ENCODE results near the gene POC1B.

POC1B gene

DNA sequence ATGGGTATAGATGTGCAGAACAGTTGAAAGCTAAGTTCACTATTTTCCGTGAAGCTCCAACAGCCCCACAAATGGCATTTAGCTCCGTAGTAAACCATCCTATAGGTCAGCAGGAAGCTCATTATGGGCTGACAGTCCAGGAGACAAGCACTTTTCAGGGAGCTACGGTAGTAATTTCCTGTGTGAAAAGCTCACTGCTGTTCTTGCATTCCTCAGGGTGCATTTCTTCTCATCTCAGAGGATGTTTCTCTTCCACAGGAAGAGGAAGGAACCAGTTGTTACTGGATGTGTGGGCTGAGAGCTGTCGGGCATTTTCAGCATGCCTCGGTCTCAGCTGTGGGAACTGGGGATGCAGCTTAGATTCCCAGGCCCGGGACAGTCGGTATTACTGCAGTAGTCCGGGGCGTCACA is 74.0 kb downstream of the POC1B start:
- TF ChIP-seq CTCF (IDR thresholded peaks at IDR 0.05; ENCODE audit: extremely low read depth, insufficient read depth, missing control alignments), result no peak
- no peak for DNase-seq (ENCODE audit: low spot score)
- in situ Hi-C loops (cut with MboI; ENCODE audit: low pct_unique_long_range_greater_than_20kb, low sequenced_read_pairs, unreplicated experiment), result no loop called here

DNA sequence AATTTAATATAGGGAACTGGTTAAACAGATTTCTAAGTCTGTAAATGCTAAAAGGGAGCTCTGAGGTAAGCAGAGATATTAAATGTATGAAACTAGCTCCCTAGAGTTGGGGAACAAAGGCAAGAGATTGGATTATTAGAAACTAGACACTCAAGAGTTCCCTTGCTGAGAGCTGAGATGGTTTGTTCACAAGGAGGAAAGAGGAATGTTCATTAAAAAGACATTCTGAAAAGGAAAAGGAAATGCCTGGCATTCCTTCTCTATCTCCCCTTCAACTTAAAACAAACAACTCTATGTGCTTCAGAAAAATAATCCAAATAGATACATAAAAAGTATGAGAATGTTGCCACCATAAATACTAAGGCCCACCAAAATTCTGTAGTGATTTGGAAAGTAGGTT is 74.9 kb downstream of the POC1B start:
- no peak for DNase-seq (ENCODE audit: low spot score)
- TF ChIP-seq CTCF (IDR thresholded peaks at IDR 0.05; ENCODE audit: extremely low read depth, insufficient read depth, missing control alignments), result no peak
- in situ Hi-C loops (cut with MboI; ENCODE audit: low pct_unique_long_range_greater_than_20kb, low sequenced_read_pairs, unreplicated experiment), result no loop called here

- DNase-seq (ENCODE audit: low spot score), result no peak
- TF ChIP-seq CTCF (IDR thresholded peaks at IDR 0.05; ENCODE audit: extremely low read depth, insufficient read depth, missing control alignments), result no peak
- in situ Hi-C loops (cut with MboI; ENCODE audit: low pct_unique_long_range_greater_than_20kb, low sequenced_read_pairs, unreplicated experiment), result no loop called here
These were observed 76.9 kb downstream of the POC1B start for GRCh38 chr12:89448951-89449371.

GRCh38 chr12:89448526-89448925 is 77.3 kb downstream of the POC1B start:
- in situ Hi-C loops (cut with MboI; ENCODE audit: low pct_unique_long_range_greater_than_20kb, low sequenced_read_pairs, unreplicated experiment), result no loop called here
- DNase-seq (ENCODE audit: low spot score), result no peak
- no peak for TF ChIP-seq CTCF (IDR thresholded peaks at IDR 0.05; ENCODE audit: extremely low read depth, insufficient read depth, missing control alignments)

- in situ Hi-C loops (cut with MboI; ENCODE audit: low pct_unique_long_range_greater_than_20kb, low sequenced_read_pairs, unreplicated experiment), result no loop called here
- DNase-seq (ENCODE audit: low spot score), result no peak
- no peak for TF ChIP-seq CTCF (IDR thresholded peaks at IDR 0.05; ENCODE audit: extremely low read depth, insufficient read depth, missing control alignments)
These were observed 85.9 kb downstream of the POC1B start for GRCh38 chr12:89439941-89440340.

DNA sequence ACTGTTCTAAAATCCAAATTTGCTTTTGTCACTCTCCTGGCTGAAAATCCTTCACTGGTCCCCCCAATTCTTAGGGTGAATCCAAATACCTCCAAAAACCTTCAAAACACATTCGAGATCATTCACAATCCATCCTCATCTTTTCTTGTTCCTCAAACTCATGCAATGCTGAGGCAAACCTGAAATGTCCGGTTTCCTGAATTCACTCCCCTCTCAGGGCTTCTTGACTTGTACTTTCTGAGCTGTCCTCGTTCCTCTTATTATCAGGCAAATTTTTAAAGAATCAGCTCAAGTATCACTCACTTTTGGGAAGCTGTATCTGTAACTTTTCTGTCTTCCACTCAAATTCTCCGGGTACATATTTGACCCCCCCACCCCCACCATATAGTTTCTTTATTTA is 88.6 kb downstream of the POC1B start:
- DNase-seq (ENCODE audit: low spot score), result no peak
- TF ChIP-seq CTCF (IDR thresholded peaks at IDR 0.05; ENCODE audit: extremely low read depth, insufficient read depth, missing control alignments), result no peak
- in situ Hi-C loops (cut with MboI; ENCODE audit: low pct_unique_long_range_greater_than_20kb, low sequenced_read_pairs, unreplicated experiment), result no loop called here

- no peak for TF ChIP-seq CTCF (IDR thresholded peaks at IDR 0.05; ENCODE audit: extremely low read depth, insufficient read depth, missing control alignments)
- in situ Hi-C loops (cut with MboI; ENCODE audit: low pct_unique_long_range_greater_than_20kb, low sequenced_read_pairs, unreplicated experiment), result no loop called here
- DNase-seq (ENCODE audit: low spot score), result no peak
These were observed 89.8 kb downstream of the POC1B start for GRCh38 chr12:89436062-89436461.

Data from GM13977 (cell line).